PC-9 (cell line): ENCODE results near the gene UPK1A. TPM values are rescaled to one million over a fixed set of nuclear protein-coding genes. Genes with fewer than 3 reads are reported as not detected.

Experiments used
- BruUV-seq: library from RNA; stranded (reverse); fragments of 400-500 nt; replicated peaks from 2 replicates; lab custom pipeline; 2021; lab: Mats Ljungman, UMichigan
- CTCF ChIA-PET: fragments of 300-600 bp; sonication (Branson Sonifier 250); formaldehyde crosslinking; loops from one replicate; lab custom pipeline; 2022; ENCODE audit warnings: antibody characterized with exemption; lab: Charles Lee
- POLR2A ChIA-PET: fragments of 300-600 bp; sonication (Branson Sonifier 250); formaldehyde crosslinking; loops from one replicate; lab custom pipeline; 2022; ENCODE audit warnings: antibody characterized with exemption; ENCODE audit not compliant: unreplicated experiment; lab: Charles Lee
- DNase-seq, 2 experiments: peaks; one replicate each; pipeline versions ENCODE4 v3.0.0 to v3.0.0-alpha.2; 2015 to 2022; ENCODE audit warnings: mixed read lengths in 1 of 2
- H2AFZ ChIP-seq: fragments of 200-600 bp; sonication (generic); 2 replicates; pipeline ENCODE4 v1.8.1; 2017; ENCODE audit warnings: antibody characterized with exemption
- H3F3A ChIP-seq: fragments of 200-600 bp; sonication (generic); 2 replicates; pipeline ENCODE4 v1.8.1; 2017; ENCODE audit warnings: antibody characterized with exemption, mild to moderate bottlenecking, low read depth; ENCODE audit not compliant: insufficient read depth
- H3K27ac ChIP-seq: fragments of 200-600 bp; sonication (generic); 2 replicates; pipeline ENCODE4 v1.6.1; 2016; ENCODE audit warnings: mixed run types
- H3K27me3 ChIP-seq: fragments of 200-600 bp; sonication (generic); 2 replicates; pipeline ENCODE4 v1.6.1; 2016; ENCODE audit warnings: low read depth, mixed run types; ENCODE audit not compliant: insufficient read depth
- H3K36me3 ChIP-seq: fragments of 200-600 bp; sonication (generic); 2 replicates; pipeline ENCODE4 v1.6.1; 2016; ENCODE audit warnings: low read depth, mixed run types
- H3K4me1 ChIP-seq: fragments of 200-600 bp; sonication (generic); replicated peaks from 2 replicates; pipeline ENCODE4 v1.6.1; 2016; ENCODE audit warnings: mixed run types; ENCODE audit not compliant: insufficient read depth
- H3K4me2 ChIP-seq: fragments of 200-600 bp; sonication (generic); 2 replicates; pipeline ENCODE4 v1.6.1; 2017; ENCODE audit warnings: mixed run types
- H3K4me3 ChIP-seq: fragments of 200-600 bp; sonication (generic); 2 replicates; pipeline ENCODE4 v1.6.1; 2016; ENCODE audit warnings: mixed run types
- H3K79me2 ChIP-seq: fragments of 200-600 bp; sonication (generic); 2 replicates; pipeline ENCODE4 v1.6.1; 2017; ENCODE audit warnings: low read depth, mixed run types
- H3K9me2 ChIP-seq: fragments of 200-600 bp; sonication (generic); 2 replicates; pipeline ENCODE4 v1.8.1; 2017; ENCODE audit warnings: mild to moderate bottlenecking; ENCODE audit not compliant: insufficient read depth
- H3K9me3 ChIP-seq: fragments of 200-600 bp; sonication (generic); 2 replicates; pipeline ENCODE4 v1.8.1; 2016; ENCODE audit warnings: low read depth; ENCODE audit not compliant: insufficient read depth
- H4K20me1 ChIP-seq: fragments of 200-600 bp; sonication (generic); 2 replicates; pipeline ENCODE4 v1.8.1; 2017; ENCODE audit not compliant: insufficient read depth
- EZH2 ChIP-seq: fragments of 200-600 bp; sonication (generic); IDR thresholded peaks from 2 replicates; pipeline ENCODE4 v1.8.0; 2017; ENCODE audit warnings: antibody characterized with exemption, low read depth
- intact Hi-C: fragments of 100-400 bp; cut with micrococcal nuclease; formaldehyde crosslinking; loops from one replicate; pipeline ENCODE4 v1.10.0; 2022; ENCODE audit not compliant: unreplicated experiment
- total RNA-seq: library from RNA; stranded (reverse); gene quantifications from 2 replicates; pipeline ENCODE4 v1.2.3, GENCODE V29; 2021
- TF ChIP-seq, protein P1 (sequence below): fragments of 200-600 bp; sonication (generic); conservative IDR thresholded peaks from 2 replicates; pipeline ENCODE4 v1.6.1; 2017; ENCODE audit warnings: mixed run types, antibody characterized with exemption, mild to moderate bottlenecking, moderate library complexity

The UPK1A gene
- total RNA-seq, 1 experiment from 2014 or later: 1.6 TPM

DNA sequence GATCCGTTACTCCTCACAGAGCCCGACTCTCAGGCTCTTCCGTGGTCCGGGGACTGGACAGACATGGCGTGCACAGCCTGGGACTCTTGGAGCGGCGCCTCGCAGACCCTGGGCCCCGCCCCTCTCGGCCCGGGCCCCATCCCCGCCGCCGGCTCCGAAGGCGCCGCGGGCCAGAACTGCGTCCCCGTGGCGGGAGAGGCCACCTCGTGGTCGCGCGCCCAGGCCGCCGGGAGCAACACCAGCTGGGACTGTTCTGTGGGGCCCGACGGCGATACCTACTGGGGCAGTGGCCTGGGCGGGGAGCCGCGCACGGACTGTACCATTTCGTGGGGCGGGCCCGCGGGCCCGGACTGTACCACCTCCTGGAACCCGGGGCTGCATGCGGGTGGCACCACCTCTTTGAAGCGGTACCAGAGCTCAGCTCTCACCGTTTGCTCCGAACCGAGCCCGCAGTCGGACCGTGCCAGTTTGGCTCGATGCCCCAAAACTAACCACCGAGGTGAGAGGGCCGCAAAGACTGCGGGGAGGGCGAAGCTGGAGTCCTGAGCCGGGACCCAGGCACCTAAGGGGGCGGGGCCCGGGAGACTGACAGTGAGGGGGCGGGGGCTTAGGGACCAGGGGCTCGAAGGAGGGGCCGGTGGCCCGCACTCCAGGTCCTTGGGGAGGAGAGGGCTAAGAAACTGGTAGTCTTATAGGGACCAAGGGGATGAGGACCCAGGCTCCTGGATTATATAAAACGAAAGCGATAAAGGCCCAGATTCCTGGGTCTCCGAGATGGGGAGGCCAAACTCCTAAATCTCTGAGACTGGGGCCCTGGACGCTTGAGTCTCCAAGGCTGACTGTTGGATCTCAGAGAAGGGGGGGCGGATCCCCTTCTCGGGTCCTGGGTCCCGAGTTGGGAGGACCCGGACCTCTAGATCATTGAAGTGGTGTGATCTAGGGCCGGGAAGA is 22.8 kb upstream of the UPK1A start:
- no peaks in the 10 kb centered on the region for H3K9me3 ChIP-seq
- no peaks in the 10 kb centered on the region for H3K36me3 ChIP-seq
- no peaks in the 10 kb centered on the region for H3K9me2 ChIP-seq
- H3K79me2 ChIP-seq: peaks cover 3% of the 10 kb centered on the region
- peaks cover 6% of the 10 kb centered on the region for H3K4me1 ChIP-seq
- H4K20me1 ChIP-seq: no peaks in the 10 kb centered on the region
- POLR2A ChIA-PET: interaction anchor here (0.5 to 1.0 kb wide), 5 partner anchors 59 to 492 kb away, joined by 4 to 11 read pairs (median 7); no protein-coding TSS in a partner anchor
- 0 out of 2 replicates have a peak overlapping the region, but pooled peaks have one; percentile 19 for H3K27ac ChIP-seq
- H3K4me2 ChIP-seq: peak overlapping the region; percentile 94
- peak overlapping the region; percentile 78 for H3K4me3 ChIP-seq
- TF ChIP-seq, protein P1, sequence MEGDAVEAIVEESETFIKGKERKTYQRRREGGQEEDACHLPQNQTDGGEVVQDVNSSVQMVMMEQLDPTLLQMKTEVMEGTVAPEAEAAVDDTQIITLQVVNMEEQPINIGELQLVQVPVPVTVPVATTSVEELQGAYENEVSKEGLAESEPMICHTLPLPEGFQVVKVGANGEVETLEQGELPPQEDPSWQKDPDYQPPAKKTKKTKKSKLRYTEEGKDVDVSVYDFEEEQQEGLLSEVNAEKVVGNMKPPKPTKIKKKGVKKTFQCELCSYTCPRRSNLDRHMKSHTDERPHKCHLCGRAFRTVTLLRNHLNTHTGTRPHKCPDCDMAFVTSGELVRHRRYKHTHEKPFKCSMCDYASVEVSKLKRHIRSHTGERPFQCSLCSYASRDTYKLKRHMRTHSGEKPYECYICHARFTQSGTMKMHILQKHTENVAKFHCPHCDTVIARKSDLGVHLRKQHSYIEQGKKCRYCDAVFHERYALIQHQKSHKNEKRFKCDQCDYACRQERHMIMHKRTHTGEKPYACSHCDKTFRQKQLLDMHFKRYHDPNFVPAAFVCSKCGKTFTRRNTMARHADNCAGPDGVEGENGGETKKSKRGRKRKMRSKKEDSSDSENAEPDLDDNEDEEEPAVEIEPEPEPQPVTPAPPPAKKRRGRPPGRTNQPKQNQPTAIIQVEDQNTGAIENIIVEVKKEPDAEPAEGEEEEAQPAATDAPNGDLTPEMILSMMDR: no peak
- TF ChIP-seq EZH2: no peak
- intact Hi-C loops: loop anchor here (2.0 to 5.0 kb wide), 2 partner anchors 73 to 96 kb away; partner anchors contain the start of gene TMEM147
- CTCF ChIA-PET: interaction anchor here (0.6 to 0.7 kb wide), 2 partner anchors 86 to 468 kb away, joined by 3 to 4 read pairs; no protein-coding TSS in a partner anchor
- peak; percentile 63 to 84 for DNase-seq
- no TSS peak for BruUV-seq
- H3K27me3 ChIP-seq: no peaks in the 10 kb centered on the region
- H2AFZ ChIP-seq: peak overlapping the region; percentile 96
- peaks cover 17% of the 10 kb centered on the region; the same call in 1 of the 2 replicates for H3F3A ChIP-seq

DNA sequence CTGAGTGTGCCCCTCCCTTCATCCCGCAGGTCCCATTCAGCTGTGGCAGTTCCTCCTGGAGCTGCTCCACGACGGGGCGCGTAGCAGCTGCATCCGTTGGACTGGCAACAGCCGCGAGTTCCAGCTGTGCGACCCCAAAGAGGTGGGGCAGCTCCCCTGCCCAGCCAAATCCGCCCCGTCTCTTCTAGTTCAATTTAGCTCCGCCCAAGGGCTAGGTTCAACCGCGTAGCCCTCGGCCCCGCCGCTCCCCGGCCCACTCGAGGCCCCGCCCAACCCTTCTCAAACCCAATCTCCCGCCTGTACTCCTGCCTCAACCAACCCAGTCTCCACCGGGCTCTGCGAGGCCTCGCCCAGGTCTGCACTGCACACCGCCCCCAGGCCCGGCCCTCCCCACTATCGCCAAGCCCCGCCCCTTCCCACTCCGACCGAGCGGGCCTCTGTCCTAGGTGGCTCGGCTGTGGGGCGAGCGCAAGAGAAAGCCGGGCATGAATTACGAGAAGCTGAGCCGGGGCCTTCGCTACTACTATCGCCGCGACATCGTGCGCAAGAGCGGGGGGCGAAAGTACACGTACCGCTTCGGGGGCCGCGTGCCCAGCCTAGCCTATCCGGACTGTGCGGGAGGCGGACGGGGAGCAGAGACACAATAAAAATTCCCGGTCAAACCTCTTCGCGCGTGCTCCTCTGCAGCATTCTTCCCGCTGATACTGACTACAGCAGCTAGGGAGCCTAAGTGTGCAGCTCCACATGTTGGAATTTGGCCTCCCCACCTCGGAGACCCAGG is 21.9 kb upstream of the UPK1A start:
- ChIA-PET CTCF (no interaction called here), POLR2A (interaction anchor here (0.5 to 1.0 kb wide), 6 partner anchors 58 to 493 kb away, joined by 3 to 11 read pairs (median 6); no protein-coding TSS in a partner anchor)
- no TSS peak for BruUV-seq
- H3K4me1 ChIP-seq: peaks cover 11% of the 10 kb centered on the region
- no peaks in the 10 kb centered on the region for H4K20me1 ChIP-seq
- no peaks in the 10 kb centered on the region for H3K36me3 ChIP-seq
- H3K4me3 ChIP-seq: peak overlapping the region; percentile 78
- peak; percentile 86 to 95 for DNase-seq
- intact Hi-C loops: loop anchor here (2.0 to 5.0 kb wide), 2 partner anchors 72 to 97 kb away; partner anchors contain the start of gene TMEM147
- H3K27me3 ChIP-seq: no peaks in the 10 kb centered on the region
- peak overlapping the region; percentile 20; the same call in 1 of the 2 replicates for H3K27ac ChIP-seq
- peaks cover 17% of the 10 kb centered on the region; the same call in 1 of the 2 replicates for H3F3A ChIP-seq
- no peaks in the 10 kb centered on the region for H3K9me2 ChIP-seq
- H3K9me3 ChIP-seq: no peaks in the 10 kb centered on the region
- TF ChIP-seq, protein P1: no peak
- TF ChIP-seq EZH2: no peak
- peaks cover 12% of the 10 kb centered on the region for H3K79me2 ChIP-seq
- peak overlapping the region; percentile 96 for H2AFZ ChIP-seq
- H3K4me2 ChIP-seq: peak overlapping the region; percentile 94
